ENCODE data around the gene TSPAN8.
"Not testable (repeated sequence)": the region's sequence is repeated elsewhere in the genome, so short reads cannot be mapped to it uniquely, and the experiment has no call there.

TSPAN8 gene

GRCh38 chr12:71162832-71163763 is 5.3 kb upstream of the TSPAN8 start:
- no peak for DNase-seq

- DNase-seq: no peak
Observed at GRCh38 chr12:71161591-71161990, 3.8 kb upstream of the TSPAN8 start.

GRCh38 chr12:71160585-71160984 is 2.8 kb upstream of the TSPAN8 start:
- DNase-seq: no peak

- no peak for DNase-seq
Observed at GRCh38 chr12:71159878-71160277, 2.1 kb upstream of the TSPAN8 start.

- DNase-seq: no peak
Observed at GRCh38 chr12:71159264-71159663, 1.5 kb upstream of the TSPAN8 start.

- no peak for DNase-seq
Observed at GRCh38 chr12:71158361-71158882, 623 bp upstream of the TSPAN8 start.

GRCh38 chr12:71155225-71155624 is 2.6 kb downstream of the TSPAN8 start:
- DNase-seq: no peak

- no peak for DNase-seq
Observed at GRCh38 chr12:71152851-71153250, 4.9 kb downstream of the TSPAN8 start.

GRCh38 chr12:71150041-71150440 is 7.8 kb downstream of the TSPAN8 start:
- not testable (repeated sequence) for DNase-seq

GRCh38 chr12:71144682-71145081 is 13.1 kb downstream of the TSPAN8 start:
- DNase-seq: no peak

- no peak for DNase-seq
Observed at GRCh38 chr12:71142956-71143355, 14.8 kb downstream of the TSPAN8 start.

GRCh38 chr12:71142016-71142415 is 15.8 kb downstream of the TSPAN8 start:
- no peak for DNase-seq

GRCh38 chr12:71141378-71141926 is 16.3 kb downstream of the TSPAN8 start:
- DNase-seq: no peak

- no peak for DNase-seq
Observed at GRCh38 chr12:71139153-71139735, 18.6 kb downstream of the TSPAN8 start.

GRCh38 chr12:71138011-71138410 is 19.8 kb downstream of the TSPAN8 start:
- no peak for DNase-seq

GRCh38 chr12:71135812-71136176 is 22.0 kb downstream of the TSPAN8 start:
- no peak for DNase-seq

GRCh38 chr12:71135077-71135811 is 22.6 kb downstream of the TSPAN8 start:
- DNase-seq: no peak

- no peak for DNase-seq
Observed at GRCh38 chr12:71134405-71134804, 23.4 kb downstream of the TSPAN8 start.

GRCh38 chr12:71130521-71131069 is 27.2 kb downstream of the TSPAN8 start:
- no peak for DNase-seq

GRCh38 chr12:71129364-71129763 is 28.4 kb downstream of the TSPAN8 start:
- no peak for DNase-seq

GRCh38 chr12:71128191-71128788 is 29.5 kb downstream of the TSPAN8 start:
- DNase-seq: no peak

- DNase-seq: no peak
Observed at GRCh38 chr12:71125949-71126348, 31.9 kb downstream of the TSPAN8 start.
